Measurements from ENCODE around the gene THSD7B. TPM values are rescaled to one million over a fixed set of nuclear protein-coding genes. Genes with fewer than 3 reads are reported as not detected.

The THSD7B gene
- total and polyA plus RNA-seq, 2 experiments from 2014 or later, result 0.11 TPM; not detected in 1

DNA sequence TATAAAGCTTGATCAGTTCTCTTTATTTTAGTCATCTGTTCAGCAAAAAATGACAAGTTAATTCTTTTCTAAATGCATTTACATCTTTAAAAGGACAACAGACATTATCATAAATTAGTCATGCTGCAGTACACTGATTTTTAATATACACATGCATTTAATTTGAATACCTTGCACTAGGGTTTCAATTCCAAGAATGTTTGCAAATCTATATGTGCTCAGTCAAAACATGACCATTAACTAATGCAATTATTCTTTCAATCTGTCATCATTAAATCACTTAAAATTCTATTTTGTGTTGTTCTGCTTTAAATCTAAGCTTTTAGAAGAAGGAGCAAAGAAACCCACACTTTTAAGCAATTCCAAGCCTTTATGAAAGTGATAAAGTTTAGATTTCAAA is 342.6 kb downstream of the THSD7B start:
- no peaks in the 10 kb centered on the region for H3K4me1 ChIP-seq (ENCODE audit: insufficient read depth)
- TF ChIP-seq EZH2phosphoT487 (IDR thresholded peaks at IDR 0.05; ENCODE audit: insufficient read depth, low read depth) (no peak), EZH2 (IDR thresholded peaks at IDR 0.05; ENCODE audit: insufficient read depth, poor library complexity, severe bottlenecking) (no peak)
- H3K79me2 ChIP-seq (ENCODE audit: insufficient read depth), result no peaks in the 10 kb centered on the region
- H3K27ac ChIP-seq, result no peak overlapping the region
- no peak overlapping the region for H3K4me3 ChIP-seq
- no peak for DNase-seq
- no peaks in the 10 kb centered on the region for H3K9me3 ChIP-seq (ENCODE audit: low read depth)
- no peaks in the 10 kb centered on the region for H3K27me3 ChIP-seq (replicated peaks; ENCODE audit: insufficient read depth)
- in situ Hi-C loops (cut with MboI), result no loop called here
- H4K20me1 ChIP-seq (ENCODE audit: insufficient read depth), result no peaks in the 10 kb centered on the region
- H3K9ac ChIP-seq, result no peak overlapping the region
- no peak overlapping the region for H2AFZ ChIP-seq
- H3K9me2 ChIP-seq (ENCODE audit: insufficient read depth), result no peaks in the 10 kb centered on the region
- H3K4me2 ChIP-seq (ENCODE audit: unreplicated experiment), result no peak overlapping the region
- no peaks in the 10 kb centered on the region for H3K36me3 ChIP-seq (ENCODE audit: low read depth)
- no peaks in the 10 kb centered on the region for H3F3A ChIP-seq (ENCODE audit: insufficient read depth)

DNA sequence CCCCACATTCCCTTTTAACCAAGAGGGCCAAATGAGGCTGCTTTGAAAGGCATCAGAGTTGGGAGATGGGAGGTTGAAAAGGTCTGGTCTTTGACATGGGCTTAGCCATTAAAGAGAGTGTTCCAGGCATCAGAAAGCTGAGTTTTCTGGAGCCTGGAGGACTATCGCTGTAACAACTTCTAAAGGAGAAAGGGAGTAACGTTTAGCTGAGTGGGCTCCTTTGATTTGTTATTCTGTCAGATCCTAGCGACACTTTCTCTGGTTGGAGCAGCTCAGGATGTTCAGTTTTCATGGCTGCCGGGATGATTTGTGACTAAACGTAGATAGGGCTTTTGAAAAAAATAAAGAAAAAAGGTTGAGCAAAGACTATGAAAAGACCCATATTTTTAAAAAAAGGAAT is 346.6 kb downstream of the THSD7B start:
- Histone ChIP-seq H3K9me3 (ENCODE audit: low read depth) (no peaks in the 10 kb centered on the region), H3K36me3 (ENCODE audit: low read depth) (no peaks in the 10 kb centered on the region), H3K4me1 (ENCODE audit: insufficient read depth) (peaks cover 19% of the 10 kb centered on the region), H3F3A (ENCODE audit: insufficient read depth) (no peaks in the 10 kb centered on the region), H3K9ac (no peak overlapping the region), H2AFZ (no peak overlapping the region), H3K4me3 (no peak overlapping the region), H3K4me2 (ENCODE audit: unreplicated experiment) (no peak overlapping the region), H4K20me1 (ENCODE audit: insufficient read depth) (no peaks in the 10 kb centered on the region), H3K79me2 (ENCODE audit: insufficient read depth) (no peaks in the 10 kb centered on the region), H3K27me3 (replicated peaks; ENCODE audit: insufficient read depth) (no peaks in the 10 kb centered on the region), H3K9me2 (ENCODE audit: insufficient read depth) (no peaks in the 10 kb centered on the region), H3K27ac (no peak overlapping the region)
- no peak for DNase-seq
- 44 to 50% methylated on average over 5 of the region's 5 CpGs for WGBS, 2 experiments (ENCODE audit: low coverage in 1 of 2, low lambda C conversion rate in 2 of 2, missing lambda C conversion rate in 2 of 2)
- in situ Hi-C loops (cut with MboI), result no loop called here
- no peak for TF ChIP-seq EZH2phosphoT487 (IDR thresholded peaks at IDR 0.05; ENCODE audit: insufficient read depth, low read depth)
- TF ChIP-seq EZH2 (IDR thresholded peaks at IDR 0.05; ENCODE audit: insufficient read depth, poor library complexity, severe bottlenecking), result no peak

DNA sequence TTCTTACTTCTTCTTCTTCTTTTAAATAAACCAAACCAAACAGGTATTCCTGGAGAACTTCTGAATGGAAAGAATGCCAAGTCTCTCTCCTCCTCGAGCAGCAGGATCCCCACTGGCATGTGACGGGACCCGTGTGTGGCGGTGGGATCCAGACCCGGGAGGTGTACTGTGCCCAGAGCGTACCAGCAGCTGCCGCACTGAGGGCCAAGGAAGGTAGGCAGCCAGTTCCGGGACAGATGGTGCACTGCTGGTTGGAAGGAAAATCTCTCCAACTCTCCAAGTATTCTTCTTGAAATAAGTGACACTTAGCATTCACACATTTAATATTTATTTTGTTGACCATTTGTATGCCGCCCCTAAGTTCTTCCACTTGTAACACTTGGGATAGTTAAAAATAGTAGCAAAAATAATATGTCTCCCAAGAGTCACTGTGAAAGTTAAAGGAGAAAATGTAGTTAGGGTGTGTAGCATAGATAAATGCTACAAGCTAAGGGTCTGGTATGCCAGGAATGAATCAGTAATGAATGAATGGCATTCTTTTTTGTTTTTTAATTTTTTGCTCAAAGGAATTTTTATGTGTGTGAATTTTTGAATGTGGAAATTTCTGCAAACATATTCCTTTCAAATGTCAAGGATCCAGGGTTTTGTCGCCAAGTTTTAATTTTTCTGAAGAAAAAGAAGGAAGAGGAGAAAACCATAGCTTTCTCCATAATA is 349.9 kb downstream of the THSD7B start:
- DNase-seq, result peak; percentile 10
- no peak overlapping the region for H3K27ac ChIP-seq
- H3K4me3 ChIP-seq, result no peak overlapping the region
- peaks cover 6% of the 10 kb centered on the region; the same call in 1 of the 2 replicates for H3F3A ChIP-seq (ENCODE audit: insufficient read depth)
- peaks cover 38% of the 10 kb centered on the region for H3K4me1 ChIP-seq (ENCODE audit: insufficient read depth)
- H3K27me3 ChIP-seq (replicated peaks; ENCODE audit: insufficient read depth), result no peaks in the 10 kb centered on the region
- no peaks in the 10 kb centered on the region for H4K20me1 ChIP-seq (ENCODE audit: insufficient read depth)
- no peaks in the 10 kb centered on the region for H3K9me3 ChIP-seq (ENCODE audit: low read depth)
- H3K79me2 ChIP-seq (ENCODE audit: insufficient read depth), result no peaks in the 10 kb centered on the region
- in situ Hi-C loops (cut with MboI), result no loop called here
- no peaks in the 10 kb centered on the region for H3K9me2 ChIP-seq (ENCODE audit: insufficient read depth)
- H3K9ac ChIP-seq, result no peak overlapping the region
- H3K36me3 ChIP-seq (ENCODE audit: low read depth), result no peaks in the 10 kb centered on the region
- no peak overlapping the region for H2AFZ ChIP-seq
- WGBS, 2 experiments (ENCODE audit: low coverage in 1 of 2, low lambda C conversion rate in 2 of 2, missing lambda C conversion rate in 2 of 2), result 38 to 40% methylated on average over 10 of the region's 10 CpGs
- H3K4me2 ChIP-seq (ENCODE audit: unreplicated experiment), result peak overlapping the region; percentile 16
- TF ChIP-seq EZH2 (IDR thresholded peaks at IDR 0.05; ENCODE audit: insufficient read depth, poor library complexity, severe bottlenecking) (no peak), EZH2phosphoT487 (IDR thresholded peaks at IDR 0.05; ENCODE audit: insufficient read depth, low read depth) (no peak)

DNA sequence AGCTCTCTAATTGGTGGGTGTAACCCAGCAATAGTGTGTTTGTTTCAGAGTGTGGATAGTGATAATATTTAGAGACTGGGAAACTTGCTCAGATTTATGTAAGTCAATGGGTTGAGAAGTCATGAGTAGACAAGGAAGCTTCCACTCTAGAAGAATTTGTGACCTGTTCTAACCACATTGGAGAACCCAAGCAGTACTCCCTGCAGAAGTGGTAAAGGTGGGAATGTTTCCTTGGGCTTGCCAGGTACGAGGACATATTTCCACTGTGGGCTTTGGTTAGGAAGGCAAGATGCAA is 350.4 kb downstream of the THSD7B start:
- in situ Hi-C loops (cut with MboI), result no loop called here
- Histone ChIP-seq H3K36me3 (ENCODE audit: low read depth) (no peaks in the 10 kb centered on the region), H3K9ac (no peak overlapping the region), H3K27me3 (replicated peaks; ENCODE audit: insufficient read depth) (no peaks in the 10 kb centered on the region), H4K20me1 (ENCODE audit: insufficient read depth) (no peaks in the 10 kb centered on the region), H3K4me3 (no peak overlapping the region), H3K9me3 (ENCODE audit: low read depth) (no peaks in the 10 kb centered on the region), H3K4me2 (ENCODE audit: unreplicated experiment) (no peak overlapping the region), H3K27ac (no peak overlapping the region), H3K4me1 (ENCODE audit: insufficient read depth) (peaks cover 38% of the 10 kb centered on the region), H3F3A (ENCODE audit: insufficient read depth) (peaks cover 6% of the 10 kb centered on the region; the same call in 1 of the 2 replicates), H3K79me2 (ENCODE audit: insufficient read depth) (no peaks in the 10 kb centered on the region), H3K9me2 (ENCODE audit: insufficient read depth) (no peaks in the 10 kb centered on the region), H2AFZ (no peak overlapping the region)
- TF ChIP-seq EZH2phosphoT487 (IDR thresholded peaks at IDR 0.05; ENCODE audit: insufficient read depth, low read depth) (no peak), EZH2 (IDR thresholded peaks at IDR 0.05; ENCODE audit: insufficient read depth, poor library complexity, severe bottlenecking) (no peak)
- 27 to 35% methylated on average over 1 of the region's 1 CpG for WGBS, 2 experiments (ENCODE audit: low coverage in 1 of 2, low lambda C conversion rate in 2 of 2, missing lambda C conversion rate in 2 of 2)
- no peak for DNase-seq

DNA sequence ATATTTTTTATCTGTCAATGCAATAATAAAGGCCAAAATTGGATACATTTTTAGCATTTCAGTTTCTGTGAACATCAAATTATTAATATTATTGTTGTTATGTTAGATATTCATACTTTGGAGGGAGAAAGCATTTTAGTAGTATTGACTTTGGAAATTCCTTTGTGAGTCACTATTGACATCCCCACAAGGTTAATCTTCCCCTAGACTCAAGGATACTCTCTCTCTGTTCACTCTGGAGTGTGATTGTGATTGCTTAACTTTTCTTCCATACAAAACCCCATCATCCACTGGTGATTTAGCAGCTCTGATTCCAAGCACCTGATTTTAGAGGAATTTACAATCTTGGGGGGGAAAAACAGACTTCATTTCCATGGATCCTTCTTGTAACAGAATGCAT is 352.0 kb downstream of the THSD7B start:
- in situ Hi-C loops (cut with MboI), result no loop called here
- Histone ChIP-seq H3K27ac (peak overlapping the region; percentile 22; the same call in 1 of the 2 replicates), H3K4me3 (0 out of 2 replicates have a peak overlapping the region, but pooled peaks have one; percentile 35), H3K4me1 (ENCODE audit: insufficient read depth) (peaks cover 38% of the 10 kb centered on the region), H3K36me3 (ENCODE audit: low read depth) (no peaks in the 10 kb centered on the region), H3K27me3 (replicated peaks; ENCODE audit: insufficient read depth) (no peaks in the 10 kb centered on the region), H3K9me2 (ENCODE audit: insufficient read depth) (no peaks in the 10 kb centered on the region), H4K20me1 (ENCODE audit: insufficient read depth) (no peaks in the 10 kb centered on the region), H3K4me2 (ENCODE audit: unreplicated experiment) (no peak overlapping the region), H3K9me3 (ENCODE audit: low read depth) (no peaks in the 10 kb centered on the region), H3K9ac (no peak overlapping the region), H3F3A (ENCODE audit: insufficient read depth) (peaks cover 6% of the 10 kb centered on the region; the same call in 1 of the 2 replicates), H2AFZ (no peak overlapping the region), H3K79me2 (ENCODE audit: insufficient read depth) (no peaks in the 10 kb centered on the region)
- peak; percentile 39 for DNase-seq
- TF ChIP-seq EZH2 (IDR thresholded peaks at IDR 0.05; ENCODE audit: insufficient read depth, poor library complexity, severe bottlenecking), result no peak
- no peak for TF ChIP-seq EZH2phosphoT487 (IDR thresholded peaks at IDR 0.05; ENCODE audit: insufficient read depth, low read depth)
